Measurements from ENCODE around the gene WWOX.

Gene WWOX

GRCh38 chr16:78709137-78709884, 609.9 kb downstream of the WWOX start:
- DNase-seq = no peak

DNA sequence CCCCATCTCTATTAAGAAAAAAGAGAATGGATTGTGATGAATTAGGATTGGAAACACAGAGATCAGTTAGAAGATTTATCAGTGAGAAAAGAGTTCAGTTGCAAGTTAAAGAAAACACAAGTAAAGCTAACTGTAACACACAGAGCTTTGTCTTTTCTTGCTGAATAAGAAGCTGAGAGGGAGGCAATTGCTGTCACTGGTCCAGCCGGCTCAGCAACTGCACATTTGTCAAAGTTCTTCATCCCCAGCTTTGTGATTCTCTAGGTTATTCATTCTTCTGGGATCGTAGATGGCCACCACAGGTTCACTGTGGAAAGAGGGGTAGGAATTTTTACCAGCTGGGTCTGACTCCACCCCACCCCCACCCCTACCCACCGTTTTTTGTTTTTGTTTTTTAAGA, 615.7 kb downstream of the WWOX start:
- no peak for DNase-seq

GRCh38 chr16:78715673-78716072, 616.2 kb downstream of the WWOX start:
- no peak for DNase-seq

GRCh38 chr16:78718141-78718540, 618.7 kb downstream of the WWOX start:
- DNase-seq = no peak

DNA sequence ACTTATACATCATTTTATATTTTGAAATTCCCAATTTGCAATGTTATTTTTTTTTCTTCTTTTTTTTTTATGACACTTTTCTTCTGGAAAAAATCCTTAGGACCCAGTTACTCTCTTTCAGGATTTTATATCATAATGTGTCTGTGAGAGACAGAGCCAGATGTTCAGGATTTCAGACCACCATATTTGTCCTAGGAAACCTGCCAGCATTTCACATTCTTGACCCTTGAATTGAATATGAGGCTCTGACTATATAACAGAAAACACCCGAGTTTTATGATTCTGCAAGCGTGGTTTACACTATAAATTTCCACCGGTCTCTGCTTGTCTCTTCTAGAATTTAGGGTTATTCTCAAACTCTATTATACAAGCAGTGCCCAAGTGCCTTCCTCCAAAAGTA, 621.0 kb downstream of the WWOX start:
- no peak for DNase-seq

GRCh38 chr16:78727536-78727935, 628.1 kb downstream of the WWOX start:
- no peak for DNase-seq

- no peak for DNase-seq
Observed at GRCh38 chr16:78729687-78730086, 630.2 kb downstream of the WWOX start.

DNA sequence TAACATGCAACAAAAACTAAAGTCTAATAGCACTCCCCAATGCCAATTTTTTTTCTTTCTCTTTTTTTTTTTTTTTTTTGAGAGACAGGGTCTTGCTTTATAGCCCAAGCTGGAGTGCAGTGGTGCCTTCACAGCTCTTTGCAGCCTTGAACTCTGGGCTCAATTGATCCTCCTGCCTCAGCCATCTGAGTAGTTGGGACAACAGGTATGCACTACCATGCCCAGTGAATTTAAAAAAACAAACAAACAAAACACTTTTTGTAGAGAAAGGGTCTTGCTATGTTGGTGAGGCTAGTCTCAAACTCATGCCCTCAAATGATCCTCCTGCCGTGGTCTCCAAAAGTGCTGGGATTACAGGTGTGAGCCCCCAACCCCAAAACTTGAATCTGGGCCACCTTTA, 632.3 kb downstream of the WWOX start:
- no peak for DNase-seq

- DNase-seq = no peak
Observed at GRCh38 chr16:78732696-78733095, 633.2 kb downstream of the WWOX start.

GRCh38 chr16:78735337-78735736, 635.9 kb downstream of the WWOX start:
- DNase-seq = no peak

DNA sequence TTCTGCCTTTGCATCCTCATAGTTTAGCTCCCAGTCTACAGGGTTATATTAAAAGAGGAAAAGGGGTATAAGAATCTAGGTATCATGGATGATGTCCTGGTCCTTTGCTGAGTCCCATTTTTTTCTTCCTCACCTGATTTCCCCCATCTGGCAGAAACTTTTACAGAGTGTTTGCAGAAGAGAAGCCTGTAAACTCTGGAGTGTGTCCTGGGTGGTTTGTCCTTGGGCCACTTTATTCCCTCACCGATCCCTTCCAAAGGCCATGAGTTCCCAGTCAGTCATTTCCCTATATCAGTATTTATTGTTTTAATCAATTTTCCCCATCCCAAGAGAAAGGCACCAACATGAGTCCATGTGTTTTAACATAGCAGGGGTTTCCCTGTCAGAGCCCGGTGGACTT, 638.2 kb downstream of the WWOX start:
- no peak for DNase-seq

DNA sequence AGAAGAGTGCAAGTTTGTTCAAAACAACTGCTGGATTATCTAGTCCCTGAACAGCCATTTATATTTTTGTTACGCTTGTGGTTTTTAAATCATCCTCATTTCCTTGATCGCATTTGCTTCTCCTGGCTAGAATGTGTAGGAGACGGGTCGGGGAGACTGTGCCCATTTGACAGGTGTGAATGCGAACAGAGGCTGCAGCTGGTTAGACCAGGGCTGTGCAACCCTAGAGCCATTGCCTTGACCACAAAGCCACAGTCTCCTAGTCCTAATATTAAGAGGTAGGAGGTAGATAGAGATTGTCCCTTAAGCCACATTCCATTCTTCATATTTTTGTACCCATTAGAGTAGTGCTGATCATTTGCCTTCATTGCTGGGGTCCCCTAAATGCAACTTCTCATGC, 639.1 kb downstream of the WWOX start:
- no peak for DNase-seq

DNA sequence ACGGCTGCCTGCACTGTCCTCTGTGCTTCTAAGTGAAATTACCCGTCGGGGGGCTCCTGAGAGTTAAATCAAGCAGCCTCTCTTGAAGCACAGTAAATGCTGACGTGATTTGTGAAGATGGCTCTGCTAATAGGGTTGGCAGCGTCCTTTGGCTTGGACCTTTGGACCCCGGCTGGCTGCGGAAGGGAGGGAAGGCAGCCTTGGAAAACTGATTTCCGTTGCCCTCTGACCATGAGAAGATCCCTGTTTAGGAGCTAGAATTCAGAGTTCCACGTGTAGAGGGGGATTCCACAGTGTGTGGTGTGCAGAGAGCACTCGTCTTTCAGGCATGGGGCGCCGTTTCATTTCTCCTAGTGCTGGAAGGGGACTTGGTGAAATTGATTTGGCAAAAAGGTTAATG, 640.8 kb downstream of the WWOX start:
- no peak for DNase-seq

DNA sequence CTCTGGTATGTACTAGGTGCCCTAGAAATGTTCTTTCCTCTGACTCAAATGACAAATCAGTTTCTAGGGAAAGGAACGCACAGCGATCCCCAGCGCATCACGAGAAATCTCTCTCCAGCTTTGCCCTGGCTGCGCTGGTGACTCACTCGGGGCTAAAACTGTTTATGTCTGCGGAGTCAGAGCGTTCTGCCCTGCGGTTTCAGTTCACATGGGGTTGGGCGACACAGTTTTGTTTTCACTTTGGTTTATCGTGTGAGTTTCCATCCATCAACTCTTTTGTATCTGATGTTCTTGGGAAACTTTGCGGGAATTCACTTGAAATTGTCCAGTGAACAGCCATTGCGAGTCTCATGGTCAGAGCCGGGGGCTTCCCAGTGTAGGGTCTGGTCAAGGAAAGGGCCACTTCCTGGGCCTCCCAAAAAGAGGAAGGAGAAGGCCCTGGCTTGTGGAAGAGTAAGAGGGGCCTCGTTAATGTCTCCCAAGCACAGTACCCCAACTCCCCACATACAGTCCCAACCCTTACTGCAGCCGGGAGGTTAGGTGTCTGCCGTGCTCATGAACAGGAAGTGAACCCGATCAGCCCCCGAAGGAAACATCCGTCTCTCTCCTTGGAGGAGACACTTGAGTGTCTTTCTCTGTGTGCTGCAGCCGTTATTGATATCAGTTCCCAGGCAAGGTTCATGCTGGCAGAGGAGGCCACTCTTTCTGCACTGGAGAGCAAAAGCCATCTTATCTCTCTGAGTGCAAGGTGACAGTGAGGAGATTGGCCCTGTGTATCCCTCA, 643.2 kb downstream of the WWOX start:
- peak; percentile 53 for DNase-seq

GRCh38 chr16:78743556-78743955, 644.1 kb downstream of the WWOX start:
- no peak for DNase-seq

- no peak for DNase-seq
Observed at GRCh38 chr16:78744099-78744498, 644.6 kb downstream of the WWOX start.

DNA sequence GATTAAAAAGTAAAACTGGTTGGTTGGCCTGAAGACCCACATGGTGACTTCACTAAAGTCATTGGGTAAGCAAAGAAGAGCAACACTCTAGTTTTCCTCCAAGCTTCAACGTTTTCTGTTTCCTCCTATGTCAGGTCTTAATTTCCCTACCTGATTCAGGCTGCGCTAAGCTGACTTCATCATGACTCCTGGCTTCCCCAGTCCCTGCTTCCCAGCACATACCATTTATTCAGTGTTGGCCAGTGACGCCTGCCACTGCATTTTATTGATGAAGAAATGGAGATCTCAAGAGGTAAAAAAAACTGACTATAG, 645.3 kb downstream of the WWOX start:
- no peak for DNase-seq

DNA sequence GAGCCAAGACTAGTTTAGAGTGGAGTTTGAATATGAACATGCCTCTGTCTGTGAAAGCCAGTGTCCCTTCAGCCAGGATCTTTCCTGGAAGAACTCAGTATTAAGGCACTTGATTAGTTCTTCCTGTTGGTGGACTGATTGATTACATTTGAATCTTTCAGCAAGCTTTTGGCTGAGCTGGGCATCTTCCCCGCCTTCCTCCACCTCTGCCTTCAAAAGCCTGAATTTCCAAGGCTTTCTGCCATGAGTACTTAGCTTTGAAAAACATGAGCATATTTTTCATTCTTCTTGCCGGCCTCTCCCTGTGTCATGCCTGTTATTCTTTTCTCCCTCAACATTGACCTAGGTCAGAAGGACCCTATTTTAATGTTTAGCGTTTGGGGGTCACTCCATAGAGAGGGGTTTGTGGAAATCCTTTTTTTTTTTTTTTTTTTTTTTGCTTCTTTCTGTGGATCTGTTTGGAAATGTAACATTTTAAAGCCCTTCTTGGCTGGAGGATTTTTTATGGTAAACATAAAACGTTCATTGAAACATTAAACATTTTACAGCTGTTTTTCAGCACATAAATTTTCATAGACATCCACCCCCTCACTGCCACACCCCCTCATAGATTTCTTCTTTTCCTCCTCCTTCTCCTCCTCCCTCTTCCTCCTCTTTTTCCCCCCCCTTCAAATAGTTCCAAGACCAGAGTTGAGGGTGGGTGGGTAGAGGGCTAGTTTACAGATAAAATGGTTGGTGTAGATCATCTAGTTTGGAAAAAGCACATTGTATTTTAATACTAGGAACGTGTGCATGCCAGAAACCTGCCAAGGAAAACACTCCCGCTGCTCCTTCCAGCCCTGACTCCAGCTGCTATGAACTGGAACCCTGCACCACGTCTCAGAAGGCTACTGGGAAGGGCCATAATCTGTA, 645.9 kb downstream of the WWOX start:
- no peak for DNase-seq

GRCh38 chr16:78746718-78747117, 647.3 kb downstream of the WWOX start:
- no peak for DNase-seq

- no peak for DNase-seq
Observed at GRCh38 chr16:78748220-78748929, 648.9 kb downstream of the WWOX start.

DNA sequence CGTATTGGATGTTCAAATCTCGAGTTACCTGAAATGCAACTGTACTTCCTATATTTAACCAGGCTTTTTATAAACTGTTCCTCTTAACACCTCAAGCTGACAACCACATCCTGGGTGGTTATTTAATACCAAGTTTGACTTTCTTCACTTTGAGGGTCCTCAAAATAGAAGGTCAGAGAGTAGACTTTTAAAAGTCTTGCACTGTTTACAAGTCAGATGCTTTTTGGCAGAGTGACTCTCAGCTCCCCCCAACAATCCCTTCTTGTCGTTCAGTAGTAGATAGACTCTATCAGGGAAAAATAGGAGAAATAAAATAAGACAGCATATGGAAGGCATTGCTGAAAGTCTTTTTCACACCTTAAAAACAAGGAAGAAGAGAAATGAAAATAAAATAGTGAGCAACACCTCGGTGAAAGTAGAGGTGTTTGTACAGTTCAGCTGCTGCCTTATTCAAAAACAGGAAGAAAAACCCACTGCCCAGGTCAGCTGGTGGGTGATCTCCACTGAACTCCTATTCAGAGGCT, 650.4 kb downstream of the WWOX start:
- peak; percentile 4 for DNase-seq

GRCh38 chr16:78750611-78751010, 651.2 kb downstream of the WWOX start:
- no peak for DNase-seq

DNA sequence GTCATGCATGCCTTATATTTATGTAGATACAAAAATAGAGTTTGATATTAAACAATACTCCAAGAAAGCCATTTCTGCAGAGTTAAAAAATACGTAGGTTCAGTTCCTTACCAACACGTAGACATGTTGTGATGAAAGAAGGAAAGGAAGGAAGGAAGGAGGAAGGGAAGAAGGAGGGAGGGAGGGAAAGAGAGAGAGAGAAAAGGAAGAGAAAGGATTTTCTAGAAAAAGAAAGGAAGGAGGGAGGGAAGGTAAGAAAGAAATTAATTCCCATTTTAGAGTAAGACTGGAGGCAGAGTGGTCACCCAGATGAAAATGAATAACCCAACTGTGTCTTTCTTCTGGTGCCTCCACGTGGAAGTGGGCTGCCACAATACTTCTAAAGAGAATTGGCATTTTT, 652.1 kb downstream of the WWOX start:
- no peak for DNase-seq

Data from NK-92 treated with Interleukin-12 subunit alpha and Interleukin-12 subunit beta, amount 100 ng/mL, for 24 hours (cell line).